NOMO-1 (cell line): ENCODE data around the gene DSCAML1.
"Not testable (repeated sequence)": the region's sequence is repeated elsewhere in the genome, so short reads cannot be mapped to it uniquely, and the experiment has no call there.

Source experiments
- DNase-seq, 2 experiments: peaks; one replicate each; lab custom pipeline; 2025; ENCODE audit not compliant: unreplicated experiment in 2 of 2; lab: John Stamatoyannopoulos, UW

The DSCAML1 gene

DNA sequence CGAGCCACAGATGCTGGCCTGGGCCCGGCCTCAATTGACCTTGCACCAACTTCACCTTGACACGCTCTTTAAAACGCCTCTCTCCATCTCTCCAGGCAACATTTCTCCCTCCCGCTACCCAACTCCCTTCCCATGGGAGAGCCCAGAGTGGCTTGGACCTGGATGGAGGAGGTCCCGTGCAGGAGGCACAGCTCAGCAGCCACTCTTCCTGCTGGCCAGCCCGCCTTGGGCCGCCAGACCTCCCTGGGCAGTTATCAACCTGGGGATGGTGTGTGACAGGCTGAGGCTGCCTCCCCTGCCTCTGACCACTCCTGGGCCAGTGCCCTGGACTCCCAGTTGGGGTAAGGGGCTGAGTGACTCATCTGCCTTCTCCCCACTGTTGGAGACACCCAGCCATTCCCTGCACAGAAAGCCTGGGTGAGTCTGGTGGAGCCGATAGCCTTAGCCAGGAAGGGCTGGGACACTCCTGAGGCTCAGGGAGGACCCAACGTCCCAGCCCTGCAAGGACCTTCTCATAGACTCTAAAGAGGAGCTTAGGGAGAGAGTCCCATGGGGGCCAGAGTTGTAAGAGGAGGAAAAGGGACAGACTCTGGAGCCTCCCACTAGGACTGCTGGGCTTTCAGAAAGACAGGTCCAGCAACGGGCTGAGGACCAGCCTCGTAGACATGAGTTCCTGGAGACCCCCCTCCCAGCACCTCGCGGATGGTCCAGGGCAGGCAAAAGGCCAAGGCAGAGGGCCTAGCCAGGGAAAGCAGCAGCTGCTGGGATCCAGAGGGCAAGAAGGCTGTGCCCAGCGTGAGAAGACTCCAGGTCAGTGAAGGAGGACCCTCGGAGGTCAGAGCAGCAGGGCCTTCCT, 337.7 kb downstream of the DSCAML1 start:
- no peak for DNase-seq

DNA sequence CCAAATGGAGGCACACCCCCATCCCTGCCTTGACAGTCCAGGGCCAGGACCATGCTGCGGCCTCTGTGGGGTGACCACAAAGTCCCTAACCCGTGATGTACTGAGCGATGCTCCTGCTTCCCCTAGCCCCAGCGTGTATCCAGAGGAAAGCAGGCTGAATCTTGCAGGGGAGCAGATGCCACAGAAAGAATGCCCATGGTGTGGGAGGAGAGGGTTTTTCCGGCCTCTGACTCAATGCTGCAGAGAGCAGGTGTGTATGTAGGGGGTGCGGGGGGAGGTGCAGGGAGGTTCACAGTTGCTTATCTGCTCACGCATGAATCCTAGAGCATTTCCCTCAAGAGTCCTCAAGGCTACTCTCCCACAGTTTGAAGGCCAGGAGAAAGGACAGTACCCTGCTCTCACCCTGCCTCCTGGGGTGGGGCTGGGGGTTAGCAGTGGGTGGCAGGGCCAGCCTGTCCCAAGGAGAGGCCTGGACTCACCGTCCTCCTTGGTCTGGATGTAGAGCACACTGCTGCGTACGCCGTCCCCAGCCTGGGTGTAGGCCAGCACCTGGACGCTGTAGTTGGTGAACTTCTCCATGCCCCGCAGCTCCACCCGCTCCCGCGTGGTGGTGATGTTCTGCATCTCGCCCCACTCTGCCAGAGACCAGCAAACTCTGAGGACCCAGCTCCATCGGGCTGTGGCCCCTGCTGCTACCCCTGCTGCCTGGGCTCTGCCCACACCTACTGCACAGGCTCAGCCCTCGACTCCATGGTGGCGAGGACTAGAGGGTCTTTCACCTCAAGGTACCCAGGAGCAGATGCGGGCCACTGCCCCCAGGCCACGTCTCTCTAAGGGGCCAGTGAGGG, 338.5 kb downstream of the DSCAML1 start:
- no peak for DNase-seq

DNA sequence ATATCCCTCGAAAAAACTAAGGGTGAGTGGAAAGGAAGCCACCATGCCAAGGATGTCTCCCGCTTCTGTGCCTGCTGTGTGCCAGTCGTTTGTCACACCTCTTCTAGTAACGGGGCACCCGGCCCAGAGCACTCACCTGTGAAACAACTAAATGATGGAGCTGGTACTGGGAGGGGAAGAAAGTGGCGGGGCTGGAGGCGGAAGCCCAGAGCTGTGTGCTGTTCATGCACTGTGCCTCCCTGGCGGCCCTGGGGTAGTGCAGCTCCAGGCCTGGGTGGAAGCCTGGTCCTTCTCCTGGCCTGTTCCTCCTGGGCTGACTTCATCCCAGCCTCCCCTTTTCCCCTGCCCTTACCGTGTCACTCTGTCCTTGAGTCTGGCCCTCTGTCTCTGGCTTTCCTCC, 339.2 kb downstream of the DSCAML1 start:
- DNase-seq = no peak

DNA sequence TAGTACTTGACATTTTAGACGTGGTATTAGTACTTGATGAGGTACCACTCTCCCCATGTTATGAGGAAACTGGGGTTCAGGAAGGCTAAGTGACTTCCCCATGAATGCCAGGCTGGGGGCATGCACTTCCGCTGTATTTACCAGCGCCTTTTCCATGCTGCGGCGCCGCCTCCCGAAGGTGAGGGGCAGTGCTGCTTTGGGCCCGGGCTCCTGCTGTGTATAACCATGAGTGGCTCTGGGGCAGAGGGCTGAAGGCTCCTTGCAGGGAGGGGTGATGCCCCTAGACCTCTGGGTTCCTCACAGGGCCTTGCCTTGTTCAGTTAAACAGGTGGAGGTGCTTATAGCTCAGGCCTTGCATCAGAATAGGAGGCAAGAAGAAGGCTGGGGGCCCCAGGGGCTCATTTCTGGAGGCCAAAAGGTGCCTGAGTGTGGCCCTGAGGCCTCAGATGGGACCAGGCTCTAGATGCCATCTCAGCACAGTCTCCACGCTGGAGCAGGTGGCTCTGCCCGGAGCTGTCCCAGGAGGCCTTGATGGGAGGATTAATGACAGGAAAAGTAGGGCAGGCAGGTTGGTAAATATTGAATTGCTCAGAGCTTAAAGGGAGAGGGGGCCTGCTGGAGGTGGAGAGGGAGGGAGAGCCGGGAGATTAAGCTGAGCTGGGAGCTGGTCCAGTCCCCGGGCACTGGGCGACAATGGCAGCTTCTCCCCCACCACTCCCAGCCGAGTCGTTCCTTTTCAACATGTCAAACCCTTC, 339.8 kb downstream of the DSCAML1 start:
- no peak for DNase-seq

DNA sequence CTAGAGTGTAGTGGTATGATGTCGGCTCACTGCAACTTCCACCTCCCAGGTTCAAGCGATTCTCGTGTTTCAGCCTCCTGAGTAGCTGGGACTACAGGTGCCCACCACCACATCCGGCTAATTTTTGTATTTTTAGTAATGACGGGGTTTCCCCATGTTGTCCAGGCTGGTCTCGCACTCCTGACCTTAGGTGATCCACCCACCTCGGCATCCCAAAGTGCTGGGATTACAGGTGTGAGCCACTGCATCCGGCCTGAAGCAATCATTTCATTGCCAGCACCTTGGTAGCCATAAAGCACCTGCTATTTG, 340.3 kb downstream of the DSCAML1 start:
- not testable (repeated sequence) for DNase-seq

DNA sequence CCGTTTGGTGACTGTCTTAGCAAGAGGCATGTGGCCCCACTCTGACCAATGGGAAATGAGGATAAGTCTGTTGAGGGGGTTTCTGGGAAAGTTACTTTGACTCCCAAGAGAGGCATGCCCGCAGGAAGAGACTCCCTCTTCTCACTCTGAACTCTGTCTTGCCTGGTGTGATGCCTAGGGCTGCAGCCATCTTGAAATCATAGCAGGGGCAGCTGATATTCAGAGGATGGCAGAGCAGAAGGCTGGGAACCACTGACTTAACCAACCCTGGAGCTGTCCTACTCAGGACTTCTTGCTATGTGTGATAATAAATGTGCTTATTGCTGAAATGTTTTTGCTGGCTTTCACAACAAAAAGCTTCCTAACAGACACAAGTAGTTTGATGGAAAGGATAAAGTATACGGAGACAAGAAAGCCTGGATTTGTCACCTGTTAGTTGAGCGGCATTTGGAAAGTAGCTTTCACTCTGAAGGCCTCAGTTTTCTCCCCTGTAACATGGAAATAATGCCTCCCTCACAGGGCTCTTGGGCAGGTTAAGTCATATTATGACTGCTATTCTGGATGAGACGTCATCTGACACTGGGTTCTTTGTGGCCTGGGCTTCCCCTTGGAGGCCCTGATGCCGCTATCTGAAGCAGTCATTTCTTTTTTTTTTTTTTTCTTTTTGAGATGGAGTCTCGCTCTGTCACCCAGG, 340.8 kb downstream of the DSCAML1 start:
- DNase-seq = no peak

DNA sequence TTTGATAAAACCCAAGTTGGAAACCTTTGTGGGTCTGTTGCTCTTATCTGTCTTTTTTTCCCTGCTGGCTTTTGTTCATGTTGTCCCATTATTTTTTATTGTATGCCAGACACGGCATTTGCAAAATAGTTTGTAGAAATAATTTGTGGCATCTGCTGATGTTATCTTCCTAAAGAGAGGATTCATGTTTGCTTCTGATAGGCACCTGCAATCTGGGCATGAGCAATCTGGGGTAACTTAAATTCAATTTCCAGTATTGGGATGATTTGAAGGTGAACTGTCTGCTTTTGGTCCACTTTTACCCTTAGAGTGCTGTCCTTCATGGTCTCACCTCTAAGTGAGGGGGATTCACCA, 342.5 kb downstream of the DSCAML1 start:
- no peak for DNase-seq

DNA sequence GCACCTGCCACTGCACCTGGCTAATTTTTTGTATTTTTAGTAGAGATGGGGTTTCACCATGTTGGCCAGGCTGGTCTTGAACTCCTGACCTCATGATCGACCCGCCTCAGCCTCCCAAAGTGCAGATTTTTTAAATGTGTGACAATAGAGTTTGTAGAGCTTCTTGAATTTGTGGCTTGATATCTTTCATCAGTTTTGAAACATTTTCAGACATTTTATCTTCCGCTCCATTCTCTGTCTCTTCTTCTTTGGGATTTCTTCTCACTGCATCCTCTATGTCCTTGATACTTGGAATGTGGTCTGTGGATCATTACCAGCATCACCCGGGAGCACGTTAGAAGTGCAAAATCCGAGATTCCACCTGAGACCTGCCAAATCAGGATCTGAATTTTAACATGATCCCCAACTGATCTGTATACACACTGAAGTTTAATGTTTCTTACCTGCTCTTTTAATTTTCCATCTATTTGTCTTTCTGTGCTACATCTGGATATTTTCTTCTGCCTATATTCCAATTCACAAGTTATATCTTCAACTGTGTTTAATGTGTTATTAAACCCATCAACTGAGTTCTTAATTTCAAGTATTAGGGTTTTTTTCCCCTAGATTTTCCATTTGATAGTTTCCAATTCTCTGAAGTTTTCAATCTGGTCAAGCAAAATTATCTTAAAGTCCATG, 343.0 kb downstream of the DSCAML1 start:
- DNase-seq = no peak

DNA sequence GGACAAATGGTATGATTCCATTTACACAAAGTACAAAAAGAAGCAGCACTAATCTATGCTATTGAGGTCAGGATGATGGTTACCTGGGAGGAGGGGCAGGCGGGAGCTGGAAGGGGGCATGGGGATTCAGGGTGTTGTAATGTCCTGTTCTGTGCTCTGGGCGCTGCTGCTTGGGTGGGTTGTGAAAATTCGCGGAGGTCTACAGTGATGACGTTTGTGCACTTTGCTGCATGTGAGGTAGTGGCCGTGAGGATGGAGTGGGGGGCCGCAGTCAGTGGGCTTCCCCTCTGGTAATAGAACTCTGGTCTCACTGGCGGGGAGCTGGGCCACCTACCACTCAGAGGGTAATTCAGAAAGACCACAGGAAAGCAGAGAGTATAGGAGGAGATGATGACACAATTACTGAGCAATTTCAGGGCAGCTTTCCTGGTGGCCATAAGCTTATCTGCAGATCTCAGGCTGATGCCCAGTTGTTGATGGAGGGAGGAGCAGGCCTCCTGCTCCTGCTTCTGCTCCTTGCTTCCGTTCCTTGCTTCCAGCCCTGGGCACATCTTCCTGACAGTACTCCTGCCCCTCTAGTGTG, 347.8 kb downstream of the DSCAML1 start:
- no peak for DNase-seq

DNA sequence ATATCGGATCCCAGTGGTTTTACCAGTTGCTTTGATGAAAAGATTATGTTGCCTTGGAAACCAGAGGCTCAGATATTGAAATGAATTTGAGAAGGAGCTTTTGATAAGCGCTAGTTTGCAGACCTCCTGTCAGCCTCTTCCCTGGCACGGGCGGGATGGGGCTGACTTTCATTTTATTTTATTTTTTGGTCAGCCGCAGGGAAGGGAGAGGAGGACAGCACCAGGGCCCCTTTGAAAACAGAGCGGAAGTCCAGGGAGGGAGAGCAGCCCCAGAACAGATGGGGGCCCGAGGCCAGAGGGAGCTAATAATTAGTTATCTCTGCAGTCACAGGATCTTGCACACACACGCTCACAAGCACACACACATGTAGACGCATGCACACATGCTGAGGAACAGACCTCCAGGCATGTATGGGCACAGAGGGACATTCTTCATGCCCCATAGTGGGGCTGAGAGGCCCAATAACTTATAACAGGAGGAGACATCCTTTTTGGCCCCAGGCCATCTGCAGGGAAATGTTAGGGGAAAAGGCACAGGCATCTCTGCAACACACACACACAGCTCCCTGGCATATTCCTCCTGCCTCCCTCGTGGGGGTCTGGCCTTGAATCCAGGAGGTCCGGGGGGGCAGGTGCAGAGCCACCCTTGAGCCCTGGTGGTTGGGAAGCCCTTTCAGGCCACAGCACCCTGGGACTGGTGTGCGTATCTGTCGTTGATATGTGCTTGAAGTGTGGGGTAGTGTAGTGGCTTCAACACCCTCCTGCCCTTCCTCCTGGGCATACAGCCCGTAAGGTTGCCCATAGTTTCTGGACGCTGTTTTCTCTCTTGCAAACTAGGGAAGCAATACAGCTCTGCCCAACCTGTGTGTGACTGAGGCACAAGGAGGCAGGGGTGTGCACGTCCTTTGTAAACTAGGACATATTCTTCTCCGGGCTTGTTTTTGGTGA, 352.0 kb downstream of the DSCAML1 start:
- DNase-seq = no peak

DNA sequence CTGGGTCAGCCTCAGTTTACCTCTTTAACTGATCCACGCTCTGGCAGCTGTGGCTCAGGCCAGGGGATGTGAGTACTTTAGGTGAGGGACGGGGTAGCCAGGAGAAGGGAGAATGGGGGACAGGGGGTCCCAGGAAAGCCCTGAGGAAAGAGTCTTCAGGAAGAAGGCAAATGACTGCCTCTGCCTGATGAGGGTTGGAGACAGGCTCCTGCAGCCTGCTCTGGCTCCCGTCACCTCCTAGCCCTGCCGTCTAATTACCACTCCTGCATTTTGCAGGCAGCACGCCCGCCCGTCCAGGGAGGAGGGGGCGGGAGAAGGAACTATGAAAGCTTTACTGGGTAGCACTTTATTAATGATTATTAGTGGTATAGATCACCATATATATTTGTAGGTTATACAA, 352.8 kb downstream of the DSCAML1 start:
- no peak for DNase-seq

DNA sequence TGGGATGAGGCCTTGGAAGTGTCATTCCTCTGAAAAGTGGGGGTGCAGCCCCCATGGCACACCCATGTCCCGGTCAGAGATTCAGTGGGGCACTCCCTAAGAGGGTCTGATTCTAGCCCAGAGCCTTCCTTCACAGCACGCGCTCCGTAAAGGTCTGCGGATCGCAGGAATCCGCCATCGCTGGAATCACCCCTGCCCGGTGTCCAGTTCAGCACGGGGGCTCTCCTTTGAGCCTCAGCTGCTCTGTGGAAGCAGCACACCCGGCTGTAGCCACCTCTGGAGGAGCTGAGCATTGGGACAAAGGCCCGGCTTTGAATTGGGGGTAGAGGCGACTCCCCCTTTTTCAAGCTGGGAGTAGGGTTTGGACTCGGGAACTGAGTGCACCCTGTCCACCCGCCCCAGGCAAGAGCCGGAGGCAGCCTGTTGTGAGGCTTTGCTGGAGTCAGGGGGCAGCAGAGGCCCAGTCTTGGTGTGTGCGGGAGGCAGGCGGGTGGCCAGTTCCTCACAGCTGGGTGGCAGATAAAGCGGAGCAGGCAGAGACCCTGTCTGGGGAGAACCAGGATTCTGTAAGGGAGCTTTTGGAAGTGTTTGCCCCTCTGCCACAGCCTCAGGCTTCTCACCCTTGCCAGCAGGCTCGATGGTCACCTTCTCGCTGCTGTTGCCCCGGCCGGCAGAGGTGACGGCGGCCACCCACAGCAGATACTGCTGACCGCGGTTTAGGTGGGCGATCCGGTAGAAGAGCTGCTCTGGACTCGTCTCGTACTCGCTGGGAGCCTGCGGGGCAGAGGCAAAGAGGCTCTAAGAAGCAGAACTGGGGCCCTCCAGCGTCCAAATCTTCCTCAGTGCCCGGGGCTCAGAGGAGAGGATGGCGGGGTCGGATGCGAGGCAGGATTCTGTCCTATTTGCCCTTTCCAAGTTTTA, 353.5 kb downstream of the DSCAML1 start:
- no peak for DNase-seq

DNA sequence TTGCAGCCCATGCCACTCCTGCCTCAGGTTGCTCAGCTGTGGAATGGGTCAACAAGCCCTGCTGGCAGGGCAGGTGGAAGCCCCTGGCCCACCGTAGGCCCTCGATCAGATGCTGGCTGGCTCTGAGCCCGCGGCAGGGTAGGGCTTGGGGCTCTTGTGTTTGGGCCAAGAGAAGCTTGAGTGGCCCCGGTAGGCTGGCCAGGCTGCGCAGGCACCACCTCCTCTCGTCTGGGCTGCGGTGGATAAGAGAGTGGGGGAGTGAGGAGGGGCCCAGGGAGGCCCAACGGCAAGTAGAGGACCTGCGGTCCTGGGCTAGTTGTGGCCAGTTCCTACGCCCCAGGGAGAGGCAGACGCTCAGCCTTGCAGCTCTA, 354.2 kb downstream of the DSCAML1 start:
- DNase-seq = no peak

DNA sequence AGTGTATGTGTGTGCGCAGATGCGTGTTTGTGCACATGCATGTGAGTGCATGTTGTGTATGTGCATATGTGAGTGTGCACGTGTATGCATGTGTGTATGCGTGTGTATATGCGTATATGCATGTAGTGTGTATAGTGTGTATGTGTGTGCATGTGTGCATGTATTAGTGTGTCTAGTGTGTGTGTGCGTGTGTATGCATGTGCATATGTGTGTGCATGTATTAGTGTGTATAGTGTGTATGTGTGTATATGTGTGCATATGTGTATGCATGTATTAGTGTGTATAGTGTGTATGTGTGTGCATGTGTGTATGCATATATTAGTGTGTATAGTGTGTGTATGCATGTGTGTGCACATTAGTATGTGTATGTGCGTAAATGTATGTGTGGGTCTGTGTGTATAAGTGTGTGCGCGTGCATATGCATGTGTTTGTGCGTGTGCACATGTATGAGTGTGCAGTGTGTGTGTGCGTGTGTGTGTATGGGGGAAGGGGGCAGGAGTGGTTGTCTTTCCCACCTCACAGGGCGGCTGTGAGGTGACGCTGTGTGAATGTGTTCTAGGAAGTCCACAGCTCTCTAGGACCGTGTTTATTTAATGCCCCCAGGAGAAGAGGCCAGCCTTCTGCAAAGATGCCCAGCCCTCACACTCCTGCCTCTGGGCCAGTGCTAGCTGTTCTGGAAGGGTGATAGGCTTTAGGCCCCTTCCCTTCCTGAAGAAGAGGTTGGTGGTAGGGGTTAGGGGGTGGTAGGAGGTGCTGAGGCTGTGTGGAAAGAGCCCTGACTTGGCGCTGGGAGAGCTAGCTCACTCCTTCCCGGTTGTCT, 354.8 kb downstream of the DSCAML1 start:
- no peak for DNase-seq

DNA sequence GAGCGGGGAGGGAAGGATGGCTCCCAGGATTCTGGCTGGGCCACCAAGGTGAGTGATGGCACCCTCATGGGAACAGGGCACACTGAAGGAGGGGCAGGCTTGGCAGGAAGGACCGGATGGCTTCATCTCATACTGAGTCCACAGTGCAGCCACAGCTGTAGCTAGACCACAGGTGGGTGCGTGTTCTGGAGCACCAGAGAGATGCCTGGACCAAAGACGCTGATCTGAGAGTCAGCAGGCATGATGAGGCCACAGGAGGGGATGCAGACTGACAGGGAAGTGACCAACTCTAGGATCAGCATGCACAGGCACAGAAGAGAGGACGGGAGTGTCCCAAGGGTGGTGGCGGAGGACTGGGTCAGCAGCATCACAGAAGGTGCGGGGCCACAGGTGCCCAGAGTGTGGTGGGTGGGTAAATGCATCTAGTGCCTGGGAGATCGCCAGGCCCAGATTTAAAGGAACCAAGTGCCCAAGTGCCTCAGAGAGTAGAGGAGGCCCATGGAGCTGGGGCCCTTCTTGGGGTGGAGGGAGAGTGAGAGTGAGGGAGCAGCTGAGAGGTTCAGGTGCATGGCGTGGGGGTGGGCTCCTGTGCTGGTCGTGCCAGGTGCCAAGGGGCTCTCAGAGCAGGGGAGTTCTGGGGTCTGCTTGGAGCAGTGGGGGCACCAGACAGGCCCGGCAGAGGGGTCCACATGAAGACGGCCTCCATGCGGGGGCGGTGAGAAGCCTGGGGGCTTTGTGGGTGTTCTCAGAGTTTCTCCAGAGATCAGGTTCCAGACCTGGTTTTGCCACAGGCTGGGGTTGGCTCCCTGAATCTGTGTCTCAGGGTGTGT, 355.7 kb downstream of the DSCAML1 start:
- DNase-seq = no peak

DNA sequence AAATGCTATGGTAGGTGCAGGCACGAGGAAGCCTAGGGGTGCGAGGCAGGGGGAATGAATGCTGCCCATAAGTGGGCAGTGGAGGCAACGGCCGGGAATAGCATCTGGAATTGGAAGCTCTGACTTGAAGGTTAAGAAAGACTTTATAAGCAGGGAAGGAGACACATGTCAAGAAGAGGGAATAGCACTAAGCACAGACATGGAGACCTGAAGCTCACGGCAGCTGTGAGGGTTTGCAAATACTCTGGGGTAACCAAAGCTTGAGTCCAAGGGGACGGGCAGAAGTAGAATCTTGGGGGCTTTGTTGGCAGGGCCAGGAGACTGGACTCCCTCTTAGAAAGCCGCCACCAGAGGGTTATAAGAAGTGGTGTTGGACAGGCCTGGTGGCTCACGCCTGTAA, 356.8 kb downstream of the DSCAML1 start:
- DNase-seq = no peak
